K562 (cell line): ENCODE data around the gene LRRC51. TPM values are rescaled to one million over a fixed set of nuclear protein-coding genes. Genes with fewer than 3 reads are reported as not detected.

Experiments used
- ATAC-seq: fragments of 200-7000 bp; cut with Tn5 transposase; 3 replicates; pipeline ENCODE4 v1.9.1; 2020; ENCODE audit warnings: moderate library complexity
- BruUV-seq: library from RNA; stranded (reverse); fragments of 400-500 nt; replicated peaks from 2 replicates; lab custom pipeline; 2021; lab: Mats Ljungman, UMichigan
- CTCF ChIA-PET: fragments of 300-600 bp; formaldehyde crosslinking; extraction: SDS; loops from one replicate; lab custom pipeline; 2021; ENCODE audit warnings: low intra/inter-chr PET ratio; lab: Yijun Ruan, JAX
- POLR2A ChIA-PET: fragments of 300-600, 350-650 bp; sonication (Branson Sonifier 250); formaldehyde crosslinking; extraction: SDS; loops from one replicate; lab custom pipeline; 2021; ENCODE audit warnings: antibody characterized with exemption, inconsistent platforms; lab: Yijun Ruan, JAX
- DNase-seq, 4 experiments: peaks; one replicate each; pipeline versions ENCODE4 v3.0.0 to v3.0.0-alpha.2; 2011 to 2018; ENCODE audit warnings: low spot score in 3 of 4, mixed read lengths in 3 of 4; ENCODE audit errors: extremely low read depth in 1 of 4
- FAIRE-seq: peaks from 2 replicates; lab custom pipeline; 2011; peaks lifted over from hg19 to GRCh38; lab: Jason Lieb, UNC
- H2AFZ ChIP-seq: 2 replicates; pipeline ENCODE4 v1.6.0; 2011; ENCODE audit warnings: low read depth, low read length, control low read depth, inconsistent platforms
- H3K27ac ChIP-seq: fragments of 200-600 bp; 3 replicates; pipeline ENCODE4 v1.8.0; 2011; ENCODE audit warnings: low read depth, mild to moderate bottlenecking, control low read depth, inconsistent platforms, low read length, moderate library complexity, mixed read lengths; ENCODE audit errors: extremely low read depth
- H3K27me3 ChIP-seq, 2 experiments: fragments of 300-600 bp in 1 of 2; 2 replicates in 1 of 2; 3 replicates in 1 of 2; pipeline versions ENCODE4 v1.6.0 to v1.8.0; 2011; ENCODE audit warnings: inconsistent platforms in 2 of 2, low read length in 2 of 2, mild to moderate bottlenecking in 1 of 2, mixed read lengths in 1 of 2, moderate library complexity in 1 of 2; ENCODE audit not compliant: control insufficient read depth in 2 of 2, insufficient read depth in 2 of 2
- H3K36me3 ChIP-seq: fragments of 300-600 bp; 3 replicates; pipeline ENCODE4 v1.8.0; 2011; ENCODE audit warnings: mild to moderate bottlenecking, low read length, inconsistent platforms; ENCODE audit not compliant: control insufficient read depth, insufficient read depth
- H3K4me1 ChIP-seq, 2 experiments: fragments of 200-600 bp in 1 of 2; replicated peaks in 1 of 2; 2 replicates in 1 of 2; 3 replicates in 1 of 2; pipeline versions ENCODE4 v1.5.1 to v1.8.0; 2011; ENCODE audit warnings: inconsistent platforms in 2 of 2, low read length in 2 of 2, mild to moderate bottlenecking in 1 of 2, mixed read lengths in 1 of 2, moderate library complexity in 1 of 2; ENCODE audit not compliant: control insufficient read depth in 2 of 2, insufficient read depth in 2 of 2
- H3K4me2 ChIP-seq: 2 replicates; pipeline ENCODE4 v1.6.1; 2011; ENCODE audit warnings: low read length, control low read depth, inconsistent platforms, mixed read lengths; ENCODE audit not compliant: insufficient read depth
- H3K4me3 ChIP-seq: fragments of 200-600 bp; sonication (generic), shearing (Covaris generic); 2 replicates; pipeline ENCODE4 v1.5.1; 2016; ENCODE audit warnings: control low read depth, inconsistent platforms
- H3K79me2 ChIP-seq: fragments of 200-600 bp; 3 replicates; pipeline ENCODE4 v1.8.0; 2011; ENCODE audit warnings: low read length, inconsistent platforms; ENCODE audit not compliant: control insufficient read depth, insufficient read depth
- H3K9ac ChIP-seq, 2 experiments: 2 replicates each; pipeline versions ENCODE4 v1.6.0 to v1.6.1; 2011; ENCODE audit warnings: low read depth in 2 of 2, low read length in 2 of 2, control low read depth in 1 of 2, inconsistent platforms in 1 of 2, mild to moderate bottlenecking in 1 of 2, mixed read lengths in 1 of 2; ENCODE audit not compliant: insufficient read depth in 1 of 2
- H3K9me1 ChIP-seq: one replicate; pipeline ENCODE4 v1.6.0; 2011; ENCODE audit warnings: inconsistent platforms, mild to moderate bottlenecking, low read length, moderate library complexity; ENCODE audit not compliant: control insufficient read depth, insufficient read depth
- H3K9me3 ChIP-seq: replicated peaks from 2 replicates; pipeline ENCODE4 v1.5.1; 2011; ENCODE audit warnings: low read depth, low read length, inconsistent platforms; ENCODE audit not compliant: control insufficient read depth, insufficient read depth
- H4K20me1 ChIP-seq: replicated peaks from 2 replicates; pipeline ENCODE4 v1.6.1; 2011; ENCODE audit warnings: low read length, inconsistent platforms, mixed read lengths; ENCODE audit not compliant: control insufficient read depth, insufficient read depth
- E2F3 ChIP-seq: fragments of 250-450 bp; sonication (Bioruptor Pico); IDR thresholded peaks from 2 replicates; pipeline ENCODE4 v1.4.0; 2020; ENCODE audit warnings: mild to moderate bottlenecking
- EP400 ChIP-seq: fragments of 450-650 bp; IDR thresholded peaks from 2 replicates; pipeline ENCODE4 v1.6.1; 2017; ENCODE audit warnings: antibody characterized with exemption, mild to moderate bottlenecking, moderate library complexity
- GABPA ChIP-seq: fragments of 200-800 bp; sonication (Bioruptor generic); conservative IDR thresholded peaks from 2 replicates; pipeline ENCODE4 v1.6.1; 2016; ENCODE audit warnings: low read depth, missing genetic modification characterization, missing compliant biosample characterization
- GATAD2B ChIP-seq: fragments of 450-650 bp; IDR thresholded peaks from 2 replicates; pipeline ENCODE4 v1.6.1; 2017; ENCODE audit warnings: mild to moderate bottlenecking, borderline replicate concordance
- NCOR1 ChIP-seq: fragments of 450-650 bp; IDR thresholded peaks from 2 replicates; pipeline ENCODE4 v1.6.1; 2016; ENCODE audit warnings: mild to moderate bottlenecking, moderate library complexity
- NFRKB ChIP-seq: fragments of 450-650 bp; IDR thresholded peaks from 2 replicates; pipeline ENCODE4 v1.6.1; 2016; ENCODE audit warnings: low read depth
- RAD51 ChIP-seq: fragments of 450-650 bp; IDR thresholded peaks from 2 replicates; pipeline ENCODE4 v1.7.1; 2016; ENCODE audit warnings: low read depth, mild to moderate bottlenecking, borderline replicate concordance
- SP1 ChIP-seq: sonication (generic); formaldehyde crosslinking; IDR thresholded peaks from 2 replicates; pipeline ENCODE4 v1.8.1; 2022; ENCODE audit warnings: mild to moderate bottlenecking, missing genetic modification reagents
- ZC3H4 ChIP-seq: sonication (generic); formaldehyde crosslinking; IDR thresholded peaks from 2 replicates; pipeline ENCODE4 v1.9.0; 2021; ENCODE audit warnings: missing genetic modification reagents, borderline replicate concordance
- ZNF12 ChIP-seq: sonication (generic); formaldehyde crosslinking; IDR thresholded peaks from 2 replicates; pipeline ENCODE4 v1.4.0; 2020; ENCODE audit warnings: mild to moderate bottlenecking, missing genetic modification reagents
- ZNF197 ChIP-seq: fragments of 200-800 bp; sonication (Bioruptor generic); IDR thresholded peaks from 2 replicates; pipeline ENCODE4 v1.6.1; 2016; ENCODE audit warnings: low read depth, missing genetic modification characterization, missing compliant biosample characterization
- ZNF583 ChIP-seq: fragments of 250-450 bp; sonication (Bioruptor Pico); IDR thresholded peaks from 2 replicates; pipeline ENCODE4 v1.4.0; 2020
- WGBS: fragments of 100-300 bp; shearing (Covaris generic); methylation state at CpG from one replicate; pipeline ENCODE4 v1.1.6; 2016; ENCODE audit warnings: low coverage, mixed read lengths; ENCODE audit not compliant: insufficient coverage; ENCODE audit errors: missing lambda C conversion rate; 5-methylcytosine and 5-hydroxymethylcytosine counted together
- in situ Hi-C: fragments of 300-500 bp; cut with MboI; formaldehyde crosslinking; loops from 4 replicates; pipeline ENCODE4 v1.15.0; 2018; ENCODE audit warnings: inconsistent platforms, mixed read lengths
- intact Hi-C: fragments of 100-400 bp; cut with micrococcal nuclease; formaldehyde crosslinking; loops from 2 replicates; pipeline ENCODE4 v1.14.2; 2022
- polyA plus RNA-seq, 8 experiments: library from polyadenylated mRNA; depleted of rRNA in 4 of 8; stranded (reverse) in 5 of 8; unstranded in 3 of 8; fragments of >200 nt; fragmentation: Nextera tagmentation in 2 of 8; fragmentation: Illumina TruSeq in 1 of 8; extraction: Ambion mirVana in 2 of 8; extraction: Trizol in 1 of 8; gene quantifications; 2 replicates each; pipeline versions ENCODE4 v1.2.1 to v1.2.3, GENCODE V29; 2011 to 2014; ENCODE audit warnings: inconsistent platforms in 1 of 8, missing spikeins in 1 of 8
- total RNA-seq, 7 experiments: library from RNA; depleted of rRNA in 6 of 7; stranded (reverse); fragments of >200 nt in 6 of 7; fragmentation: Illumina TruSeq in 2 of 7; extraction: Trizol in 2 of 7; gene quantifications; 2 replicates each; pipeline versions ENCODE4 v1.2.1 to v1.2.3, GENCODE V29; 2011 to 2021; ENCODE audit warnings: low replicate concordance in 1 of 7
- TF ChIP-seq, protein P1 (sequence below): sonication (generic); formaldehyde crosslinking; IDR thresholded peaks from 2 replicates; pipeline ENCODE4 v1.8.0; 2023; ENCODE audit warnings: missing genetic modification reagents, mild to moderate bottlenecking, borderline replicate concordance
- TF ChIP-seq, protein P2 (sequence below), 2 experiments: fragments of 200-800 bp in 1 of 2; sonication (Bioruptor generic) in 1 of 2; sonication (generic) in 1 of 2; formaldehyde crosslinking in 1 of 2; IDR thresholded peaks in 1 of 2; conservative IDR thresholded peaks in 1 of 2; 2 replicates each; pipeline versions ENCODE4 v1.5.0 to v1.6.1; 2016 to 2020; ENCODE audit warnings: missing compliant biosample characterization in 1 of 2, missing genetic modification characterization in 1 of 2, missing genetic modification reagents in 1 of 2

Gene LRRC51
- total and polyA plus RNA-seq, 9 of the 15 experiments (the other 6 are each of a cell fraction or from before 2014, with no cell fraction given), result 4.7 to 10.6 (median 5.6) TPM

DNA sequence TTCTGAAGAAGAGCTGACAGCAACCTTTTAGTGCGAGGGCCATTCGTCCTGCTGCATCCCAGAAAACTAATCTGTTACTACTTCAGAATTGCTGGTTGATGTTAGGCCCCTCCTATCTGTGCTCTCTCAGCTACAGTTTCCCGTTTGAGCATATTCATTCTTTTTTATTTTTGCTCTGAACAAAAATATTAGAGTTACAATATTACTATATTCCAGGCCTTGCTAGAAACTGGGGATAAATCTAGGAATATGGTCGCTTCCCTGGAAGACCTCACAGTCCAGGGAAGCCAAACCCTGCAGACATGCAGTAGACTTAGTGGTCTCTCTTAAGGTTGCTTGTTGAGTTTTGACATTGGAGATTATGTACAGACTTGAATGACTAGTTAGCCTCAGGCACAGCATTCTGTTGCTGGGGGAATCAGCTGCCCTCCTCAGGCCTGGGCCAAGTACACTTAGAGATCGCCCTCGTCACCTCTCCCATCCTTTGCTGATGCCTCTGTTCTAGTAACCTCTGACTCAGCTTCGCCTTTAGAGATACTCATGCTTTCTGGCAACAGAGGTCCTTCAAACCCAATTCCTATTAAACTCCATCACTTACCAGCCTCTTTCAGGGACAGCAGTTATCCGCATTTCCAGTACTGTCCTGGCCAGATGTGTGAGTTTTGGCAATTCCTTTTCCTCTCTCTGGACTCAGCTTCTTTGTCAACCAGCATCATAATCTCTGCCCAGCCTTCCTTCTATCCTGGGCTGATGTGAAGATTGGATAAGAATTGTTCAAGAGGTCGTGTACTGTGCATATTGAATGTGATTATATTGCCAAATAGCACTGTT is 32.5 kb downstream of the LRRC51 start:
- peak; percentile 1; the same call in 1 of the 3 replicates for ATAC-seq
- POLR2A ChIA-PET, result interaction anchor here (0.5 to 2.5 kb wide), 12 partner anchors 9 to 184 kb away, joined by 3 to 14 read pairs (median 4); partner anchors contain the start of genes RNF121 and XNDC1N
- no peak for DNase-seq
- peaks cover 9 to 33% of the 10 kb centered on the region in 2 experiments for H3K4me1 ChIP-seq
- WGBS, result 47% methylated on average over 9 of the region's 9 CpGs
- CTCF ChIA-PET, result no interaction called here
- peaks cover 17% of the 10 kb centered on the region; the same call in 2 of the 3 replicates for H3K36me3 ChIP-seq
- H3K9me3 ChIP-seq, result no peaks in the 10 kb centered on the region
- H3K4me2 ChIP-seq, result peak overlapping the region; percentile 96
- peak overlapping the region; percentile 85 for H2AFZ ChIP-seq
- H3K79me2 ChIP-seq, result peaks cover 3% of the 10 kb centered on the region; the same call in 1 of the 3 replicates
- in situ Hi-C loops (no loop called here), intact Hi-C loops (loop anchor here (1.0 kb wide), 1 partner anchor 33 kb away; the partner anchor contains the start of genes LRRC51 and NUMA1)
- no peaks in the 10 kb centered on the region for H3K27me3 ChIP-seq
- no peaks in the 10 kb centered on the region for H4K20me1 ChIP-seq
- peak; percentile 49 for FAIRE-seq
- H3K9me1 ChIP-seq, result no peaks in the 10 kb centered on the region
- peak overlapping the region; percentile 53 for H3K4me3 ChIP-seq
- H3K9ac ChIP-seq, result peak overlapping the region; percentile 93 to 95
- BruUV-seq, result TSS peak; percentile 95
- peak overlapping the region; percentile 97 for H3K27ac ChIP-seq
- TF ChIP-seq, protein P1, sequence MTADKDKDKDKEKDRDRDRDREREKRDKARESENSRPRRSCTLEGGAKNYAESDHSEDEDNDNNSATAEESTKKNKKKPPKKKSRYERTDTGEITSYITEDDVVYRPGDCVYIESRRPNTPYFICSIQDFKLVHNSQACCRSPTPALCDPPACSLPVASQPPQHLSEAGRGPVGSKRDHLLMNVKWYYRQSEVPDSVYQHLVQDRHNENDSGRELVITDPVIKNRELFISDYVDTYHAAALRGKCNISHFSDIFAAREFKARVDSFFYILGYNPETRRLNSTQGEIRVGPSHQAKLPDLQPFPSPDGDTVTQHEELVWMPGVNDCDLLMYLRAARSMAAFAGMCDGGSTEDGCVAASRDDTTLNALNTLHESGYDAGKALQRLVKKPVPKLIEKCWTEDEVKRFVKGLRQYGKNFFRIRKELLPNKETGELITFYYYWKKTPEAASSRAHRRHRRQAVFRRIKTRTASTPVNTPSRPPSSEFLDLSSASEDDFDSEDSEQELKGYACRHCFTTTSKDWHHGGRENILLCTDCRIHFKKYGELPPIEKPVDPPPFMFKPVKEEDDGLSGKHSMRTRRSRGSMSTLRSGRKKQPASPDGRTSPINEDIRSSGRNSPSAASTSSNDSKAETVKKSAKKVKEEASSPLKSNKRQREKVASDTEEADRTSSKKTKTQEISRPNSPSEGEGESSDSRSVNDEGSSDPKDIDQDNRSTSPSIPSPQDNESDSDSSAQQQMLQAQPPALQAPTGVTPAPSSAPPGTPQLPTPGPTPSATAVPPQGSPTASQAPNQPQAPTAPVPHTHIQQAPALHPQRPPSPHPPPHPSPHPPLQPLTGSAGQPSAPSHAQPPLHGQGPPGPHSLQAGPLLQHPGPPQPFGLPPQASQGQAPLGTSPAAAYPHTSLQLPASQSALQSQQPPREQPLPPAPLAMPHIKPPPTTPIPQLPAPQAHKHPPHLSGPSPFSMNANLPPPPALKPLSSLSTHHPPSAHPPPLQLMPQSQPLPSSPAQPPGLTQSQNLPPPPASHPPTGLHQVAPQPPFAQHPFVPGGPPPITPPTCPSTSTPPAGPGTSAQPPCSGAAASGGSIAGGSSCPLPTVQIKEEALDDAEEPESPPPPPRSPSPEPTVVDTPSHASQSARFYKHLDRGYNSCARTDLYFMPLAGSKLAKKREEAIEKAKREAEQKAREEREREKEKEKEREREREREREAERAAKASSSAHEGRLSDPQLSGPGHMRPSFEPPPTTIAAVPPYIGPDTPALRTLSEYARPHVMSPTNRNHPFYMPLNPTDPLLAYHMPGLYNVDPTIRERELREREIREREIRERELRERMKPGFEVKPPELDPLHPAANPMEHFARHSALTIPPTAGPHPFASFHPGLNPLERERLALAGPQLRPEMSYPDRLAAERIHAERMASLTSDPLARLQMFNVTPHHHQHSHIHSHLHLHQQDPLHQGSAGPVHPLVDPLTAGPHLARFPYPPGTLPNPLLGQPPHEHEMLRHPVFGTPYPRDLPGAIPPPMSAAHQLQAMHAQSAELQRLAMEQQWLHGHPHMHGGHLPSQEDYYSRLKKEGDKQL (CRISPR knock-in tag), result no peak
- peak; percentile 87; the same call in 1 of the 2 replicates for TF ChIP-seq NFRKB
- TF ChIP-seq, protein P2, sequence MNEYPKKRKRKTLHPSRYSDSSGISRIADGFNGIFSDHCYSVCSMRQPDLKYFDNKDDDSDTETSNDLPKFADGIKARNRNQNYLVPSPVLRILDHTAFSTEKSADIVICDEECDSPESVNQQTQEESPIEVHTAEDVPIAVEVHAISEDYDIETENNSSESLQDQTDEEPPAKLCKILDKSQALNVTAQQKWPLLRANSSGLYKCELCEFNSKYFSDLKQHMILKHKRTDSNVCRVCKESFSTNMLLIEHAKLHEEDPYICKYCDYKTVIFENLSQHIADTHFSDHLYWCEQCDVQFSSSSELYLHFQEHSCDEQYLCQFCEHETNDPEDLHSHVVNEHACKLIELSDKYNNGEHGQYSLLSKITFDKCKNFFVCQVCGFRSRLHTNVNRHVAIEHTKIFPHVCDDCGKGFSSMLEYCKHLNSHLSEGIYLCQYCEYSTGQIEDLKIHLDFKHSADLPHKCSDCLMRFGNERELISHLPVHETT (CRISPR knock-in tag; conservative IDR thresholded peaks at IDR 0.05 in 1 of 2, IDR thresholded peaks at IDR 0.05 in 1 of 2), result peak in 1 of 2 experiments; percentile 86; a peak in 2 of 4 replicates
- 0 out of 2 replicates have a peak, but pooled peaks have one; percentile 23 for TF ChIP-seq GATAD2B
- TF ChIP-seq SP1, result no peak; the same call in 1 of the 2 replicates
- no peak for TF ChIP-seq E2F3 (CRISPR knock-in tag)
- TF ChIP-seq EP400, result peak; percentile 70
- peak; percentile 63; the same call in 1 of the 2 replicates for TF ChIP-seq ZNF12 (CRISPR knock-in tag)
- TF ChIP-seq RAD51, result 0 out of 2 replicates have a peak, but pooled peaks have one; percentile 3
- peak; percentile 71; the same call in 1 of the 2 replicates for TF ChIP-seq ZC3H4 (CRISPR knock-in tag)
- TF ChIP-seq ZNF197, result 0 out of 2 replicates have a peak, but pooled peaks have one; percentile 31
- peak; percentile 16 for TF ChIP-seq NCOR1
- TF ChIP-seq GABPA, result peak; percentile 80; the same call in 1 of the 2 replicates
- peak; percentile 2; the same call in 1 of the 2 replicates for TF ChIP-seq ZNF583 (CRISPR knock-in tag)
